ENCODE results near the gene ZNF22.

The ZNF22 gene

GRCh38 chr10:44962870-44963738 is 37.6 kb upstream of the ZNF22 start:
- peak overlapping the region in 1 of 7 experiments; percentile 6 for H3K4me3 ChIP-seq
- H3K27ac ChIP-seq: peak overlapping the region in 14 of 21 experiments; percentile 5 to 72 (median 31)

GRCh38 chr10:44963772-44964633 is 36.7 kb upstream of the ZNF22 start:
- H3K27ac ChIP-seq: peak overlapping the region in 18 of 21 experiments; percentile 7 to 75 (median 47)

GRCh38 chr10:44965104-44965503 is 35.6 kb upstream of the ZNF22 start:
- no peak overlapping the region for H3K4me3 ChIP-seq
- peak overlapping the region in 8 of 21 experiments; percentile 21 to 88 (median 60) for H3K27ac ChIP-seq

More at GRCh38 chr10:44963772-44964633, 36.7 kb upstream of the ZNF22 start:
- no peak overlapping the region for H3K4me3 ChIP-seq

- Histone ChIP-seq H3K4me3 (no peak overlapping the region), H3K27ac (peak overlapping the region in 9 of 21 experiments; percentile 20 to 88 (median 62))
Measured at GRCh38 chr10:44965651-44966097, 35.0 kb upstream of the ZNF22 start.

GRCh38 chr10:44966129-44966815 is 34.5 kb upstream of the ZNF22 start:
- Histone ChIP-seq H3K27ac (peak overlapping the region in 10 of 21 experiments; percentile 11 to 88 (median 56)), H3K4me3 (no peak overlapping the region)

GRCh38 chr10:44966816-44967509 is 33.8 kb upstream of the ZNF22 start:
- no peak overlapping the region for H3K4me3 ChIP-seq
- H3K27ac ChIP-seq: peak overlapping the region in 13 of 21 experiments; percentile 11 to 88 (median 63)

GRCh38 chr10:44967616-44968015 is 33.1 kb upstream of the ZNF22 start:
- no peak overlapping the region for H3K4me3 ChIP-seq
- H3K27ac ChIP-seq: peak overlapping the region in 17 of 21 experiments; percentile 10 to 88 (median 51)

- Histone ChIP-seq H3K27ac (peak overlapping the region in 19 of 21 experiments; percentile 10 to 88 (median 51)), H3K4me3 (no peak overlapping the region)
Measured at GRCh38 chr10:44968091-44968490, 32.6 kb upstream of the ZNF22 start.

- H3K27ac ChIP-seq: peak overlapping the region in 18 of 21 experiments; percentile 2 to 88 (median 48)
- no peak overlapping the region for H3K4me3 ChIP-seq
Measured at GRCh38 chr10:44968500-44969400, 32.0 kb upstream of the ZNF22 start.

- H3K27ac ChIP-seq: peak overlapping the region in 1 of 21 experiments; percentile 47
- no peak overlapping the region for H3K4me3 ChIP-seq
Measured at GRCh38 chr10:44969854-44970253, 30.9 kb upstream of the ZNF22 start.

- Histone ChIP-seq H3K4me3 (no peak overlapping the region), H3K27ac (peak overlapping the region in 1 of 21 experiments; percentile 10)
Measured at GRCh38 chr10:44970812-44971395, 29.8 kb upstream of the ZNF22 start.

GRCh38 chr10:44971434-44971833 is 29.3 kb upstream of the ZNF22 start:
- H3K27ac ChIP-seq: peak overlapping the region in 1 of 21 experiments; percentile 10
- no peak overlapping the region for H3K4me3 ChIP-seq

- Histone ChIP-seq H3K27ac (peak overlapping the region in 2 of 21 experiments; percentile 11 to 30), H3K4me3 (no peak overlapping the region)
Measured at GRCh38 chr10:44971935-44972757, 28.6 kb upstream of the ZNF22 start.

- Histone ChIP-seq H3K27ac (peak overlapping the region in 8 of 21 experiments; percentile 1 to 88 (median 26)), H3K4me3 (no peak overlapping the region)
Measured at GRCh38 chr10:44972874-44973306, 27.8 kb upstream of the ZNF22 start.

GRCh38 chr10:44973323-44974081 is 27.2 kb upstream of the ZNF22 start:
- Histone ChIP-seq H3K27ac (peak overlapping the region in 15 of 21 experiments; percentile 22 to 89 (median 77)), H3K4me3 (no peak overlapping the region)
